ENCODE results near the gene TNFRSF21. TPM values are rescaled to one million over a fixed set of nuclear protein-coding genes. Genes with fewer than 3 reads are reported as not detected.

The TNFRSF21 gene
- total and polyA plus RNA-seq, 10 of the 15 experiments (the other 5 are each of a cell fraction or from before 2014, with no cell fraction given) = 0.09 to 1.0 (median 0.27) TPM

- Histone ChIP-seq H3K4me1 (ENCODE audit: control insufficient read depth, insufficient read depth, low read length) (peaks cover under 1% of the 10 kb centered on the region; the same call in 1 of the 2 replicates), H3K79me2 (ENCODE audit: control insufficient read depth, insufficient read depth, low read length) (no peaks in the 10 kb centered on the region), H3K9me3 (replicated peaks; ENCODE audit: control insufficient read depth, insufficient read depth, low read length) (no peaks in the 10 kb centered on the region), H4K20me1 (ENCODE audit: control insufficient read depth, insufficient read depth) (no peaks in the 10 kb centered on the region), H3K27ac (ENCODE audit: control insufficient read depth, insufficient read depth) (no peak overlapping the region), H2AFZ (ENCODE audit: control insufficient read depth, low read depth, low read length) (no peak overlapping the region), H3K4me2 (ENCODE audit: control insufficient read depth, insufficient read depth) (no peak overlapping the region), H3K27me3 (replicated peaks in 1 of 2; ENCODE audit: control insufficient read depth in 2 of 2, insufficient read depth in 2 of 2, low read length in 1 of 2) (no peaks in the 10 kb centered on the region; a peak in 2 of 4 replicates), H3K9ac (ENCODE audit: control insufficient read depth, insufficient read depth, low read length) (no peak overlapping the region), H3K36me3 (ENCODE audit: control insufficient read depth in 2 of 2, insufficient read depth in 2 of 2, low read length in 1 of 2) (no peaks in the 10 kb centered on the region), H3K4me3 (no peak overlapping the region)
- ChIA-PET RAD21 (ENCODE audit: unreplicated experiment) (no interaction called here), SMC1A (ENCODE audit: uncharacterized antibody, unreplicated experiment) (no interaction called here), POLR2A (no interaction called here), CTCF (no interaction called here)
- DNase-seq (ENCODE audit: low read depth, low spot score) (no peak), FAIRE-seq (no peak), ATAC-seq (no peak)
- in situ Hi-C loops (cut with MboI) (no loop called here), intact Hi-C loops (cut with micrococcal nuclease; ENCODE audit: unreplicated experiment) (no loop called here)
- TF ChIP-seq, protein P1, sequence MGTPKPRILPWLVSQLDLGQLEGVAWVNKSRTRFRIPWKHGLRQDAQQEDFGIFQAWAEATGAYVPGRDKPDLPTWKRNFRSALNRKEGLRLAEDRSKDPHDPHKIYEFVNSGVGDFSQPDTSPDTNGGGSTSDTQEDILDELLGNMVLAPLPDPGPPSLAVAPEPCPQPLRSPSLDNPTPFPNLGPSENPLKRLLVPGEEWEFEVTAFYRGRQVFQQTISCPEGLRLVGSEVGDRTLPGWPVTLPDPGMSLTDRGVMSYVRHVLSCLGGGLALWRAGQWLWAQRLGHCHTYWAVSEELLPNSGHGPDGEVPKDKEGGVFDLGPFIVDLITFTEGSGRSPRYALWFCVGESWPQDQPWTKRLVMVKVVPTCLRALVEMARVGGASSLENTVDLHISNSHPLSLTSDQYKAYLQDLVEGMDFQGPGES (IDR thresholded peaks at IDR 0.05) = no peak
- no peak for TF ChIP-seq NR2C1 (IDR thresholded peaks at IDR 0.05)
- TF ChIP-seq STAT1 (conservative IDR thresholded peaks at IDR 0.05) = no peak
- TF ChIP-seq EGR1 (IDR thresholded peaks at IDR 0.05; ENCODE audit: borderline replicate concordance in 1 of 2, low read depth in 2 of 2, low read length in 2 of 2) = no peak
- TF ChIP-seq, protein P2, sequence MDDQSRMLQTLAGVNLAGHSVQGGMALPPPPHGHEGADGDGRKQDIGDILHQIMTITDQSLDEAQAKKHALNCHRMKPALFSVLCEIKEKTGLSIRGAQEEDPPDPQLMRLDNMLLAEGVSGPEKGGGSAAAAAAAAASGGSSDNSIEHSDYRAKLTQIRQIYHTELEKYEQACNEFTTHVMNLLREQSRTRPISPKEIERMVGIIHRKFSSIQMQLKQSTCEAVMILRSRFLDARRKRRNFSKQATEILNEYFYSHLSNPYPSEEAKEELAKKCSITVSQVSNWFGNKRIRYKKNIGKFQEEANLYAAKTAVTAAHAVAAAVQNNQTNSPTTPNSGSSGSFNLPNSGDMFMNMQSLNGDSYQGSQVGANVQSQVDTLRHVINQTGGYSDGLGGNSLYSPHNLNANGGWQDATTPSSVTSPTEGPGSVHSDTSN (IDR thresholded peaks at IDR 0.05; ENCODE audit: insufficient replicate concordance, low read depth, low read length) = no peak
- TF ChIP-seq PAX8 (IDR thresholded peaks at IDR 0.05) = no peak
- no peak for TF ChIP-seq BHLHE40 (IDR thresholded peaks at IDR 0.05; ENCODE audit: borderline replicate concordance in 1 of 2, low read depth in 2 of 2, low read length in 1 of 2)
- TF ChIP-seq, protein P3, sequence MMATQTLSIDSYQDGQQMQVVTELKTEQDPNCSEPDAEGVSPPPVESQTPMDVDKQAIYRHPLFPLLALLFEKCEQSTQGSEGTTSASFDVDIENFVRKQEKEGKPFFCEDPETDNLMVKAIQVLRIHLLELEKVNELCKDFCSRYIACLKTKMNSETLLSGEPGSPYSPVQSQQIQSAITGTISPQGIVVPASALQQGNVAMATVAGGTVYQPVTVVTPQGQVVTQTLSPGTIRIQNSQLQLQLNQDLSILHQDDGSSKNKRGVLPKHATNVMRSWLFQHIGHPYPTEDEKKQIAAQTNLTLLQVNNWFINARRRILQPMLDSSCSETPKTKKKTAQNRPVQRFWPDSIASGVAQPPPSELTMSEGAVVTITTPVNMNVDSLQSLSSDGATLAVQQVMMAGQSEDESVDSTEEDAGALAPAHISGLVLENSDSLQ (IDR thresholded peaks at IDR 0.05) = no peak
- TF ChIP-seq ZBTB4 (CRISPR knock-in tag; IDR thresholded peaks at IDR 0.05) = no peak
- no peak for TF ChIP-seq MLLT1 (IDR thresholded peaks at IDR 0.05)
- no peak for TF ChIP-seq MTA2 (IDR thresholded peaks at IDR 0.05; ENCODE audit: low read depth)
- no TSS peak for BruUV-seq (replicated peaks)
- WGBS (ENCODE audit: insufficient coverage, insufficient replicate concordance, low lambda C conversion rate, missing lambda C conversion rate) = 3% methylated on average over 6 of the region's 6 CpGs
Measured at GRCh38 chr6:47209632-47210031, 100.1 kb downstream of the TNFRSF21 start.
